GM18867 (cell line): ENCODE measurements around the gene RBBP8NL.

Experiments used
- ATAC-seq: cut with Tn5 transposase; IDR thresholded peaks from one replicate; pipeline ENCODE4 v1.9.1; 2021; ENCODE audit warnings: mild to moderate bottlenecking, moderate library complexity; ENCODE audit not compliant: unreplicated experiment

Gene RBBP8NL

DNA sequence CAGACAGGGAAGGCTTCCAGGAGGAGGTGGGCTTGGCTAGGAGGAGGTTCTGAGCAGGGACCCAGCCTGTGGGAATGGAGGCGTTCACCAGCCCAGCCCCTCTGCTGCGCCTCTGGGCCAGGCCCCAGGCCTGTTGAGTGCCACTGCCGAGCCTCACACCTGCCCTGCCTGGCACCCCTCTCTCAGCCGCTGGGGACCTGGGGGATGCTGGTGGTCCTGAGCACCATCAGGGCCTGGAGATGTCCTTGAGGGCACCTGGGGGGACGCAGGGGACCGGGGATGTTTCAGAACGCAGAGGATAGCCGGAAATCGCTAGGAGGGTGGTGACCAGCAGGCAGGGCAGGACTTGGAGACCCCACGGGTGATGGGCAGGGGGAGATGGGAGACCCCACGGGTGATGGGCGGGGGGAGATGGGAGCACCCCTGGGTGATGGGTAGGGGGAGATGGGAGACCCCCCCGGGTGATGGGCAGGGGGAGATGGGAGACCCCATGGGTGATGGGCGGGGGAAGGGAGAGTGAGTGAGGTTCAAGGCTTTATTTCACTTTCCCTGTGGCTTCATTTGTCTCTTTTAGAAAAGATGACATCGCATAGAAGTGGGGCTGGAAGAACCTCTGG is 35.7 kb upstream of the RBBP8NL start:
- no peak for ATAC-seq

DNA sequence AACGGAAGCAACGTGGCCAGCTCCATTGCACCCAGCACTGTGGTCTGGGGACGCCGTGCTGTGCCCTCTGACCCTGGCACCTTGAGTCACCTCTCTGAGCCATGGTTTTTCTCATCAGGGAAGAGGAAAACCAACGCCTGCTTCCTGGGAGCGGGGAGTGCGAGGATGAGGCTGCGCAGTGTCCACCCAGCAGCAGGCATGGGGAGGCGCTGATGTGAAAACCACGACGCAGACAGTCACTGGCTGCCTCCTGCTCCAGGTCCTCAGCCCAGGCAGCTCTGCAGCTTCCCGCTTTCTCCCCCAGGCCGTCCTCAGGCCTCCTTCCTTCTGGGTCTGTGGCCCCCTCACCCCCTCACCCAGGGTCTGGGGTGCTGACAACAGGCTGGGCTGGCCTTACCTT is 34.5 kb upstream of the RBBP8NL start:
- no peak for ATAC-seq

DNA sequence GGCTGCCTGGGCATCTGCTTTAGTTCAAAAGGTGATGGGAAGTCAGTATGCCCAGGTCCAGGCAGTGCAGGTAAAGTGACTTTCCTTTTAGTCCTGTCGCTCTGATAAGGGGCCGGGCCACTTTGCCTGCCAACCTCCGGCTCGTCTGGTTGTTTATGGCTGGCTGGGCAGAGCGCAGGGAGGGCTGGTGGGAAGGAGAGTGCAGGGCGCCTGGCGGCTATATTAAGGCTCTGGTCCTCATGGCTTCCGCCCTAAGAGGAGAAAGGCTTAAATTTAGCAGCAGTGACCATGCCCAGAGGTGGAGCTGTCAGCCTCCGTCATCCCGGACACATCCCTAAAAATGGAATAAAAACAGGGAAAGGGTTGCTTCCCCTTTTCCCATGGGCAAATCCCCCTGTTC is 33.8 kb upstream of the RBBP8NL start:
- no peak for ATAC-seq

DNA sequence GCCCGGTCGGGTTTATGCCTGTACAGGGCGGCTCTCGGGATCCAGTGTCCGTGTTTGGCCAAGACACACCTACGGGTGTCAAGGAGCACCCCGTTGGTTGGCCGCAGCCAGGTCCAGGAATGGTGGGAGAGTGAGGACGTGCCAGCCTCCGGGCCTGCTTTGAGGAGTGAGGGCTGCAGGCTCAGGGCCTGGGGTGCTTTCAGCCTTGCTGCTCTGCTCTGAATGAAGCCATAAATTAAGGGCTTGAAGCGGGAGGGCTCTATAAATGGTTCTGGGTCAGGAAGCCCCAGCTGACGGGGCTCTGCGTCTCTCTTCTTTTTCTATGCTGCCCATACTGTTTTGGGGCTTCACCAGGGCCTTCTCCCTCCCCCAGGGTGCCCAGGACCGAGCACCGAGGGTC is 33.3 kb upstream of the RBBP8NL start:
- no peak for ATAC-seq

DNA sequence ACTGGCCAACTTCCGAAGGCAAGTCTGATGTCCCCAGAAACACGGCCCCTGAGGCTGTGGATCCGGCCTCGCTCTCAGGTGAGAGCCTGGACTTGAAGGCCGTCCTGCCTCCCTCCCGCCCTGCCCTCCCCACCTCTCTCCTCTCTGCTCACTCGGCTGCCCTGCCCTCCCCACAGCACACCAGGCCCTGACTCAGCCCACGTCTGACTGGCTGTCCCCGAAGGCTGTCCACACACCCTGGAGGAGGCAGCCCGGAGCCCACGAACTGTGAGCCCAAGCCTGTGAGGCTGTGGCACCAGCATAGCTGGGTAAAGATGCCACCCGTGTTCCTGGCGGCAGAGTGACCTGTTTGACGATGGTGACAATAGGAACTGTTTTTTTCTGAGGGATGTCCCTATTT is 32.1 kb upstream of the RBBP8NL start:
- no peak for ATAC-seq

DNA sequence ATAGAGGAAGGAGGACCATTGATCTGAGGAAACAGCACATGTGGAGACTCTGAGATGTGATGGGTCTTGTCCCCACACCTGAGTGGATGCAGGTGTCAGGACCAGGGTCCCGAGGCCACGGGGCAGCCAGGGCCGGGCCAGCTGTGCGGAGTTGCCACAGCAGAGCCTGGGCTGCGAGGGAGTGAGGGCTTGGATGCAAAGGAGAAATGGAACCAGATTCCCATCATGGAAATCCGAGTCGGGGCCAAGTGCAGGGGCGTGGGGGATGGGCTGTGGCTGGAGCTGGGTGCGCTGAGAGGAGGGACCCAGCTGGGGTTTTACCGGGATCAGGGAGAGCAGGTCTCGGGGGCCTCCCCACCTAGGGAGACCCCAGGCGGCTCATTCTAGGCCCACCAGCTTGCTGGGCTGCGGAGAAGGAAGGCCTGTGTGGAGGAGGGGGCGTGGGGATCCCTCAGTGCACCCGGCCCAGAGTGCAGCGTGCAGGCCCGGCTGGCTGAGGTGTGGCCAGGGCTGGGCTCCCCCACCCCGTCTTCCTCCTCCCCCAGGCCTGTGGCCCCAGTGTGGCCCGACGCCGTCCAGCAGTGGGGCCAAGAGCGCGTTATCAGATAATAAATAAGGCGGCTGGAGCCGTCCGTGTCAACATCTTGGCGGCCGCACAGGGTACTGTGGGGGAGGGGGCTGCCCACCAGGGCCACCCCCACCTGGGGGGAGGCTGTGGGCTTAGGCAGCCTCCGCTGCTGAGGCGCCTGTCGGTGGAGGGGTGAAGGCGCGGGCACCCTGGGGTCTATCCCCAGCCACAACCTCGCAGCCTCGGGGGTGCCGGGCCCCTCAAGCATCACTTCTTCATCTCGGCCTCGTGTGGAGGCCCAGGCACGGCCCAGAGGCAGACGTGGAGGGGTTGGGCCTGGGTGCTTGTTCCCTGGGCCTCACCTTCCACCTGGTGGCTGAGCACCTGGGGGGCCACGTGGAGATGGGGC is 31.2 kb upstream of the RBBP8NL start:
- no peak for ATAC-seq

DNA sequence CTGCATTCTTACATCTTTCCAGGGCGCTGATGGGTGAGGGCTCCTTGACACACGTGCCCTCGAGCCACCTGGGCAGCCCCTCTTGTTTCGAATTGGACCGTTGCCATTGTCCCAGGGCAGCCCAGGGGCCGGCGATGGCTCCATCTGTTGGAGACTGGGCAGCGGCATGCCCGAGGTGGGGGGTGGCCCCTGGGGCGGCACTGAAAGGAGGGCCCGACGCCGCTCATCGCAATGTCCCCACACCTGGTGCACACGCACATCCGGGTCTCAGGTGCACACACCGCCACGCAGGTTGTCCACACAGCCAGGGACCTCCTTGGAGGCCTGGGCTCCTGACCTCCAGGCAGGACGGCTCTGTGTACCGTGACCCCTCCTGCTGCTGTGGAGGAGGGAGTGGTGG is 30.5 kb upstream of the RBBP8NL start:
- no peak for ATAC-seq

DNA sequence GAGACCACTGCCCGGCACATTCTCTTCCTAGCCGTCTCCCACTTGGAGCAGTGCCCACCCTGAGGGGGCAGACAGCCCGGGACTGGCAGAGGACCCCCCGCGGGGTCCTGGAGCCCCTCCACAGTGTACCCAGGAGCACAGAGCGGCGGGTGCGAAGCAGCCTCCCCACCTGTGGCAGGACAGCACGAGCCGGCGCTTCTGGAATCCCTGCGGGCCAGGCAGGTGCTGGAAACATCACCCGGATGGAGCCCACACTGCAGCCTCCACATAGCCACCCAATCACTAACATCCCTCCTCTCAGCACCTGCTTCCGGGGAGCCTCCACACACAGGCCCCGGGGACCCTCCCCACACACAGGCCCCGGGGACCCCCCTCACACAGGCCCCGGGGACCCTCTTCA is 29.8 kb upstream of the RBBP8NL start:
- no peak for ATAC-seq

DNA sequence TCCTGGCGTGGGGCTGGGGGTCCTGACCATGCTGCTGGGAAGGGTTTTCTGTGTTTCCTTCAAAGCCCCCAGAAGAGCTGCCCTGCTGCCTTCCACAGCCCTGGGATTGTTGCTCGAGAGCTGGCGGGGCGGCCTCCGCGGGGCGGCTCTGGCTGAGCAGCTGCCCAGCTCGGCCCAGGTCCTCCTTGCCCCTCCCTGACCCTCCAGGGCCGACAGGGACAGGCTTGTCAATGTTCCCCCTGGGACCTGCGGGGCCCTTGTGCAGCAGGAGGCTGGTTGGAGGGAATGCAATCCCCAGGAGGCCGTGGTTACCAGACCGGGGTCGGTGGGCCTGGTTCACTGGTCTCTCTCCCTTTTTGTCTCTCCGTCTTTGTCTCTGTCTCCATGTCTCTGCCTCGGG is 28.6 kb upstream of the RBBP8NL start:
- ATAC-seq = no peak

DNA sequence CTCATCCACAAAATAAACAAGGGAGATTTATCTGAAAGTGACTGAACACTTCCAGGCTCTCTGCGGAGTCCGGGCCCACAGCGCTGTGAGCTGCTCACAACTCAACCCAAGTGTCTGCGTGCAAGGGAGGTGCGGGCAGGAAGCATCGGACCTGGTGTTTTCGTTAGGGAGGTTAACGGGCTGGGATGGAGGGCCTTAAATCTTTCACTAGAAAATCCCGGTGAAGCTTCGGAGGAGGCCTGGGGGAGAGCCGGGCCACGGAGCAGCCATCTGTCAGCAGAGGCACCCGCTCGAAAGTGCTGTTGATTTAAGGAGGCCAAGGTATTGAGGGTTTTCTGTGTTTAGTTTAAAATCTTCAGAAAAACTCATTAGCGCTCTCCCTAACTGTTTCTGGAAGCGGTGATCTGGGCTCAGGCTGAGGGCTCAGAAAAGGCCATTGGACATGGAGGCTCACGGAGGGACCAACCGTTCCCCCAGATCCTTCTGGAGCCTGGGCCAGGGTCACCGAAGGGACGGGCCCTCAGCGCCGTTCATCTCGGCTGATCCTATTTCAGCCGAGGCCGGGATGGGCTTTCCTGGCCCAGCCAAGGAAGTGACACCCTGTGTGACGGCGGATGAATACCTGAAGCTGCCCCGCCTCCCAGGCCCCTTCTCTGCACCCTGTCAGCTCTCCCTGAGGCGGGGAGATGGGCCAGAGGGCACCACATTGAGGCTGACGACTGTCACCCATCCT is 27.7 kb upstream of the RBBP8NL start:
- no peak for ATAC-seq

DNA sequence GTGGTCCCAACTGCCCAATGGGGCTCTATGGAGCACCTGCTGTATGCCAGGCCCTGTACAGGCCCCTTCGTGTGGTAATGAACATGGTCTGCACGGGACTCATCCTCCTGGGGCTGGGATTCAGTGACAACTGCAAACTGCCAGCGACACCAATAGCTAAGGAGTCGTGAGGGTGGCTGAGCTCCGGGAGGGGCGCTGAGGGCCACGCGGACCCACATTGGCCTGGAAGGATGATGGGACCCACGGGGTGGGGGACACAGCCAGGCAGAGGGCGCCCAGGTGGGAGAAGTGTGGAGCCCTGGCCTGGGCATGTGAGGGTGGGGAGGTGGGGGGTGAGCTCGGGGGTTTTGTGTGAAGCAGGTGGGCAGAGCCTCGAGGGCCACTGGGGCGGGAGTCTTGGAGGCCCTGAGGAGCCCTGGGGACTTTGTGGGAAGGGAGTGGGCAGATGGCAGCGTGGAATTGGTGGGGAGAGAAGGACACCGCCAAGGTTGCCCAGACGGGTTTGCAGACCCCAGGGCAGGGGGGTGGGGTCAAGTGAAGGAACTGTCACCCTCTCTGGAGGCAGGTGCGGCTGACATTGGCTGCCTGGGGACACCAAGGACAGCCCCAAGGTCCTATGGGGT is 26.0 kb upstream of the RBBP8NL start:
- no peak for ATAC-seq

DNA sequence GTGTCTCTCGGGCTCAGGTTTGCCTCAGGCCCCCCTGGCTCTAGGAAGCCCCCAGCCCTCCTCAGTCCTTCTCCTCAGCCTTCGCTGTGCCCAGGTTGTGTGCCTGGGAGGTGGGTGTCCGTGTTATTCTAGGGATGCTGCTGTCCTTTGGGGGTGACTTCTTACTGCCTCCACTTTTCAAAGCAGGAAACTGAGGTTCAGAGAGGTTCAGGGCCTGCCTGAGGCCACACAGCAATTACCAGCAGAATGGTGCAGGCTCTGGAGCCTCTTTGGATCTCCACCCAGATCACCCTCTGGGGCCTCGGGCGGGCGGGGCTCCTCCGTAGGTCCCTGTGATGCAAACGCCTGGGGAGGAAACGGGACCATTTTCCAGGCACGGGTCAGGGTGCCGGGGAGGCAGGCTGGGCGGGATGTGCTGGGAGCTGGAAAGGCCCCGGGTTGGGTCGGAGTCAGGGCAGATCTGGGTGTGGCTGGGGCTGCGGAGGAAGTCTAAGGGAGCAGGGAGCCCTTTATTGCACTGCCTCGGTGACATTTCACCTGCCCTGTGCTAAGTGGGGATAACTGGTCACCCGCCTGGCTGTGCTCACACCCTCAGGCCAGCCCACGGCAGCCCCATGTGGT is 25.2 kb upstream of the RBBP8NL start:
- no peak for ATAC-seq

DNA sequence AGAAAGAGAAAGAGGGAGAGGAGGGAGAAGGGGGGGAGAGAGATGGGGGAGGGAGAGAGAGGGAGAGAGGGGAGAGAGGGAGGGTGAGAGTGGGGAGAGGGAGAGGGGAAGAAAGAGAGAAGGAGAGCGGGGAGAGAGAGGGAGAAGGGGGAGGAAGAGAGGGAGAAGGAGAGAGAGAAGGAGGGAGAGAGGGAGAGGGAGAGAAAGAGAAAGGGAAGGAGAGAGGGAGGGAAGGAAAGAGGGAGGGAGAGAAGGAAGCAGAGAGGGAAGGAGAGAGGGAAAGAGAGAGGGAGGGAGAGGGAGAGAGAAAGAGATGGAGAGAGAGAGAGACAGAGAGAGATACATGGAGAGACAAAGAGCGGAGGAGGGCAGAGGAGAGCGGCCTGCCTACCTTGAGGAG is 24.6 kb upstream of the RBBP8NL start:
- no peak for ATAC-seq

DNA sequence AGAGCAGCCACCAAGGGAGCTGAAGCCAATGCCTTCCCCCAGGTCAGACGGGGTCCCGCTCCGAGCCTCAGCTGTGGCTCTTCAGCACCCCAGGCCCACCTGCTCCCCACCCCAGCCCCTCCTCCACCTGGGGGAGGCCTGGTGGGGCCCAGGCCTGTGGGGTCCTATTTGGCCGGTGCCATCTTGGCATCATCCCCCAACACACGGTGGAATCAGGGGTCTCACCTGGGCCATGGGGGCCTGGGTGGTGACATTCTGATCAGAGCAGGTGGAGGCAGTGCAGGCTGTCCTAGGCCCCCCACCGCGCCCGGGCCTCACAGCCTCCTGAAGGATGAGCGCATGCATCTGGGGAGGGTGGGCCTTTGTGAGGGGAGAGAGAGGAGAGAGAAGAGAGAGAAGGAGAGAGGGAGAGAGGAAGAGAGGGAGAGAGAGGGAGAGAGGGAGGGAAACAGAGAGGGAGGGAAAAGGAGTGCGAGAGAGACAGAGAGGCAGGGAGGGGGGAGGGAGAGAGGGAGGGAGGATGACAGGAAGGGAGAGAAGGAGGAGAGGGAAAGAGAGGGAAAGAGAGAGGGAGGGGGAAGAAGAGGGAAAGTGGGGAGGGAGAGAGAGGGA is 23.9 kb upstream of the RBBP8NL start:
- no peak for ATAC-seq

DNA sequence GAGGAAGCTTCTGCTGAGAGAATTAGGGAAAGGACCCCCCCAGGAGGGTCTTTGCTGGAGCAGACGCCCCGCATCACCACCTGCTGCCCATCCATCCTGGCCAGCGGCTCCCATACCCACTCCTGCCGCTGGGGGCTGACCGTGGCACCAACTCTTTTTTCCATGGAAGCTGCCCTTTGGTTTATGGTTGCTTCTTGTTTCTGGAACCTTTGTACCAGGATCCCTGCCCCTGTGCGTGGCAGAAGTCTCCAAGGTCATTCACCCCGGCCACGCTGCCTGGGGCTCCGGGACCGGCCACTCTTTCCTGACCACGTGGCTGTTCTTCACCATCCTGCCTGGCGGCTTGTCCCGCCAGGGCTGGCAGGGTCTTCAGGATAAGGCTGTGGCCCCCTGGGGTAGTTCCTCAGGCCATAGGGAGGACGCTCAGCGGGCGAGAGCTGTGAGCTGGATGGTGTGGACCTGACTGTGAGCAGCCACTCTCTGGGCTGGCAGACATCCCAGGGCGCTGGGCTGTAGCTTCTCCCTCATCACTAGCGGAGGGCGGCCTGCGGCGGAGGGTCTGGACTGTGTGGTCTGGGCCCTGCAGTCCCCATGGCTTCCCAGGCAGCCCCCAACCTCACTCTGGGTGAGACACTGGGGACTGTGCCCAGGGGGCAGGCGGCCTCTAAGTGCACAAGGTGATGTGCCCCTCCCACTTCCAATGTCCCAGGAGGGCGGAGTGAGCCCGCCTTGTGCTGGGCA is 22.8 kb upstream of the RBBP8NL start:
- no peak for ATAC-seq

DNA sequence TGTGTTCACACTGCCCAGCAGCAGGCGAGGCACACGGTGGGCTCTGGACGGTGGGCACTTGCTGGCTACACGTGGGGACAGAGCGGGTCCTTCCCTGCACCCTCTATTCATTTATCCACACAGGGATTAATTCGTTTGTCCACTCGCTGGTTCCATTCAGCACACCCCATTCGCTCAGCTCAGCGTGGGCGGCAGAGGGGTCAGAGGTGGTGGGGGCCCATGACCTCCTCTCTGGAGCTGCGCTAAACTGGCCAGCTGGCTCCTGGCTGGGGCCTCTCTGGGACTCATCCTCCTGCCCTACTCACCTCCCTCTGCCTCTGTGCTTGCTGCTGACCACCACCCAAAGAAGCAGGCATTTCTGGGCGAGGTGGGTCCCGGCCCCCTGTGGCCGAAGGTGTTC is 21.4 kb upstream of the RBBP8NL start:
- ATAC-seq = no peak

DNA sequence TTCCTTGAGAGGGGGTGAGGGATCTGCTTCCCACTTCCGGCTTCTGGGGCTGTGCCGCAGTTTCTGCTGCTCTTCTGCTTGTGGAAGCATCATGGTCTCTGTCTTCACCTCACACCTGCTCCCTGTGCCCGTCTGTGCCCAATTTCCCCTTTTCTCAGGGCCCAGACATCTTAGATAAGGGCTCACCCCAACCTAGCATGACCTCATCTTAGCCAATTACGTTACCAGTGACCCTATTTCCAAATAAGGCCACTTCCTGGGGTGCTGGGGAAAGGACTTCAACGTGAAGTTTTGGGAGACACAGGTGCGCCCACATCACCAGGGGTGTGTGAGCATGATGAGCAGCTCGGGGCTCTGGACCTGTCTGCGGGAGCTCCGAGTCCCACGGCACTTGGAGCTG is 20.7 kb upstream of the RBBP8NL start:
- ATAC-seq = no peak

DNA sequence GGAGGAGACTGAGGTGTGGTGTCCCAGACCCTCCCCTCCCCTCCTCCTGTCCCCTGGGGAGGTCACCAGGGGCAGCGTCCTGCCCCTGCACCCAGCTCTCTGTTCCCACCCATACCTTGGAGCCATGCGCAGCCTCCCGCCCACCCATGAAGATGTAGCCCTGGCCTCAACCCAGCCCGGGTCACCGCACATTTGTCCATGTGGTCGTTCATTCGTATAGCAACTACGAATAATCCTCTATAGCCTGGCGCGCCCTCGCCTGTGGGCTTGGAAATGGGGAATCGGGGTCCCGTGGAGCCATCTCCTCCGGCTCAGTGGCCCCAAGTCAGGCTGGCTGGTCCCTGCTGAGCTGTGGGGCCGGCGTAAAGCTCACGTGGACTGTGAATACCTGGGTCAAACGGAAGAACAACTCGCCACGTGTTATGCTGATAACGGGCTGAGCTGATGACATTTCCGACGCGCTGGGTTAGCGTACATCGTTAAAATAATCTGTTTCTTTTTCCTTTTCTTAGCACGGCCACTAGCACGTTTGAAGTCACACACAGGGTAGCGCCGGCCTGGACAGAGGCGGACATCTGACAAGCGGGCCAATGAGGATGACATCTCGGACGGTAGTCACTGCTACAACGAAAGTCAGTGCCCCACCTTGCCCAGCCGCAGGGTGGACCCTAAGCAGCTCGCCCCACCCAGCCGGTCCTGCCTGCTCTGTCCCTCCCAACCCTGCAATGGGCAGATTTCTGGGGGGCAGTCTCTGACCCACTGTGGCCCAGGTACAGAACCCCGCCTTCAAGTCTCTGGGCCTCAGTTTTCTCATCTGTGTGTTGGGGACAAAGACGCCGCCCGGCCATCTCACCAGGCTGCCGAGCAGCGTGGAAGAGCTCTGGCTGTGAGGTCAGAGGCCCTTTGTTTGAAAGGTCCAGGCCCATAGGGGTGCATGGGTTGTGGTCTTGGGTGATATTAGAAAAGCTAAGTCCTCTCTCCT is 19.8 kb upstream of the RBBP8NL start:
- no peak for ATAC-seq

DNA sequence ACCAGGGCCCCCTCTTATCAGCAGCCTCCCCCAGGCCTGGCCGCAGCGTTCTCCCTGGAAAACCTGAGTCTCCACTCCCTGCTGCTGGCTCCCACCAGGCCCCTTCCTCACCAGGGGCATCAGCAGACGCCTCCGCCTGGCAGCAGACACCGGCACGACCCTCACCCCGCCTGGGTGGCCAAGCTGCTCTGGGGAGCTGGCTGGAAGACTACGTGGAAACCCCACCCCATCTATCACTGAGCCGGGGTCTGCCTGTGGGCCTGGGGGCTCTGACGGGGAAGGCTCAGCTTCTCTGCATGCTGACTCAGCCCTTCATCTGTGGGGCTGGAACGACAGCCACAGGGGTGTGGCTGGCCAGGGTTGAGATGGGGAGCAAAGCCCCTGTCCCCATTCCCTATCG is 19.1 kb upstream of the RBBP8NL start:
- ATAC-seq = no peak
